Dermis blood vessel endothelial cell (primary cell): Measurements from ENCODE around the gene ATP11A. TPM values are rescaled to one million over a fixed set of nuclear protein-coding genes. Genes with fewer than 3 reads are reported as not detected.
"Not testable (repeated sequence)": the region's sequence is repeated elsewhere in the genome, so short reads cannot be mapped to it uniquely, and the experiment has no call there.

ENCODE experiments used
- DNase-seq: peaks from one replicate; pipeline ENCODE4 v3.0.0; 2010
- total RNA-seq: library from RNA; depleted of rRNA; stranded (reverse); fragments of >200 nt; gene quantifications from 2 replicates; pipeline ENCODE4 v1.2.3, GENCODE V29; 2014

Gene ATP11A
- total RNA-seq, 1 donor from 2014 or later = 32.0 TPM

DNA sequence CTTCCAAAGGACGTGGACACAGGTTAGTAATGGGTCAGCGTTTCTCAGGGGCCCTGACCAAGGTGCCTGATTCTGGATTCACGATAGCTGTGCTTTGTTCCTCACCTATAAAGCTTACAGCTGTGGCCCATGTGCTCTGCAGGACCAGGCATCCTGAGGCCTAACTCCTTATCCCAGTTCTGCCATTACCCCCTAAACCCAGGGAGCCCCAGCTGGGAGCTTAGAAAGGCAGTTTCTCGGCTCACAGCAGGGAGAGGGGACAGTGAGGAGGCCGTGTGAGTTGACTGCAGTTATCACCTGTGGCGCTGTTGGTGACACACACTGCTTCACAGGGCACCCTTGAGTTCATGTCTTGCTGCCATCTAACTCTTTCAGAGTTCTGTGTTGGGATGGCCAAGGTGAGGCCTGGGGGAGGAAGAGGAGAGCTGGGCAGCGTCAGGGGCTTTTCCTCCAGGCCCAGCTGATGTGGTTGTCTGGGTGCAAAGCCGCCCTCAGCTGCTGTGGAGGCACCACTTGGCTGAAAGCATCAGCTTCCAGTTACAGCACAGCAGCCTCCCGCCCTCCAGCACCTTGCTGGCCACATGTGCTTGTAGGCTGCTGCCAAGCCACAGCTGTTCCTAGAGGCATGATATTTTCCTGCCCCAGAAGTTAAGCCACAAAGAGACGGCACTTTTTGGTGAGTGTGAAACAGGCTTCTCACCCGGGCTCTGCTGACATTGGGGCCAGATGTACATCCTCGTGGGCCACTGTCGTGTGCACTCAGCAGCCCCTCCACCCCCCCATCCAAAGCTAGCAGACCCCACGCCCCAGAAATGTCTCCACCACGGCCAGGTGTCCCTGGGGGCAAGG, 179.6 kb downstream of the ATP11A start:
- DNase-seq = no peak

- DNase-seq = no peak
Observed at GRCh38 chr13:112870051-112870331, 180.2 kb downstream of the ATP11A start.

DNA sequence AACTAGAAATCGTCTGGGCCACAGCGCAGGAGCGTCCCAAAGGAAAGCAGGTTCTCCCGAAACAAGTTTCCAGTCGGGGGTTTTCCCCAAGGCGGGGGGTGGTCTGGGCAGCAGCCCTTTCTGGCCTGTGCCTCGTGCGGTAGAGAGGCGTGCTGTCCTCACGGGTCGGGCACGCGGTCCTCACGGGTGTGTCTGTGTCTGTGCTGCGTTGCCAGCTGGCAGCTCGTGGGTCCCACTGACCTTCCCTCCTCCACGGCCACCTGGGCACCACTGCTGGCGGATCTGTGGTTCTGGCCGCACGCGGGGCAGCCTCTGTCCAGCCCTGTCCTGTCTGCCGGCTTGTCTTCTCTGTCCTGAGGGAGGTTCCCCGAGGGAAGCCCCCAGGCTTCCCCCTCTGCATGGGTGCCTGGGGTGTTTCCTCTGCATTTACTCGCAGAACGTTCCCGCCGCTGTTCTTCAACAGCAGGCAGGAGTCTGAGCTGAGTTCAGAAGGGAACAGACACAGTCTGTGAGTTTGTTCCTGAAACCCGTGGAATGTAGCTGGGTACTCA, 181.0 kb downstream of the ATP11A start:
- DNase-seq = no peak

DNA sequence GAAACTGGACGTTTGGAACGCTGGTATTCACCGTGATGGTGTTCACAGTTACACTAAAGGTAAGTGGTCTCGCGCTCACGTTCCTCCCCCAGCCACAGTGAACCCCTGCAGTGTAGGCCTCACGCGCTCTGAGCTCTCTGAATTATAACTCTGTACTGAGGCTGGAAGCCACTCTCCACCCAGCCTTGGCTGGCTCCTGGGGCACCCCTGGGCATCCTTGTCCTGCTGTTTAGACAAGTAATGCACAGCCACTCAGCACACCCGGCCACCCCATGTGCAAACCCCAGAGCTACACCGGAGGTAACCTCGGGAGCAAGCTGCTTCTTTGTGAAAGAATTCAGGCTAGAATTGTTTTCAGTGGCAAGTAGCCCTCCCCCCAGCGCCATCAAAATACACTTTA, 181.9 kb downstream of the ATP11A start:
- no peak for DNase-seq

GRCh38 chr13:112872657-112873631, 183.1 kb downstream of the ATP11A start:
- DNase-seq = not testable (repeated sequence)

DNA sequence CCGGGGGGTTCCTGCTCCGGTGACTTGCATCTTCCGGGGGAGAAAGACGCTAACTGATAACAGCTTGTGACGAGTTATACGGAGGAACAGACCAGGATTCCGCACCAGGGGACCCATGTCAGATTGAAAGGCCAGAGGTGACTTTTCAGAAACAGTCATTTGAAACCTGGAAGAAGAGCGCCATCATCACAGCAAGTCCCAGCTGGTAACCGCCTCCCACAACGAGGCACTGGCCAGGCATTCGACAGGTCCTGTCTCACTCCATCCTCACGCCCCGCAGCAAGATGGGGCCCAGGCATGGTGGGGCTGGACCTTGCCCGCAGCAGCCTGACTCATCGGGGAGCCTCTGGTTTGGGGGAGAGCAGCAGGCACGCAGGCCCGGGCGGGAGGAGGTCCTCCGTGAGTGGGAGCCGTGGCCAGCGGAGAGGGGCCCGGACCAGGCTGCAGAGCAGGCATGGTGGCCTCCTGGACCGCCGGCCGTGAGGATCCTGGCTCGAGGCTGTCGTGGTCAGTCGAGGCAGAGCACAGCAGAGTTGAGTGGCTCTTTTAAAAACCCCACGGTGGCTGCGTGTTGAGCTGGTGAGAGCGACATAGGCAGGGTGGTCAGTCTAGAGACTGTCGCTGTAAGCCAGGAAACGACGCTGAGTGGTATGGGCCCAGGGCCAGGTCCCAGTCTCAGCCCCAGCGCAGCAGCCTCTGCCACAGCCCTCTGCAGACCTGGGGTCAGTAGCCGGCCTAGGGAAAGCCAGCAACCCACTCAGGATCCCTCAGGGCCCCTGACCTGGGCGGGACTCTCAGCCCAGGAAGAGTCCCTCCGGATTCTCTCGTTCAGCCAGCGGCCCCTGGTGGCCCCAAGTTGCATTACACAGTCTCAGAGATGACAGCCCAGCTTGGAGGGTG, 184.3 kb downstream of the ATP11A start:
- DNase-seq = peak; percentile 80

GRCh38 chr13:112874751-112875300, 185.0 kb downstream of the ATP11A start:
- no peak for DNase-seq

- no peak for DNase-seq
Observed at GRCh38 chr13:112875627-112876026, 185.8 kb downstream of the ATP11A start.

DNA sequence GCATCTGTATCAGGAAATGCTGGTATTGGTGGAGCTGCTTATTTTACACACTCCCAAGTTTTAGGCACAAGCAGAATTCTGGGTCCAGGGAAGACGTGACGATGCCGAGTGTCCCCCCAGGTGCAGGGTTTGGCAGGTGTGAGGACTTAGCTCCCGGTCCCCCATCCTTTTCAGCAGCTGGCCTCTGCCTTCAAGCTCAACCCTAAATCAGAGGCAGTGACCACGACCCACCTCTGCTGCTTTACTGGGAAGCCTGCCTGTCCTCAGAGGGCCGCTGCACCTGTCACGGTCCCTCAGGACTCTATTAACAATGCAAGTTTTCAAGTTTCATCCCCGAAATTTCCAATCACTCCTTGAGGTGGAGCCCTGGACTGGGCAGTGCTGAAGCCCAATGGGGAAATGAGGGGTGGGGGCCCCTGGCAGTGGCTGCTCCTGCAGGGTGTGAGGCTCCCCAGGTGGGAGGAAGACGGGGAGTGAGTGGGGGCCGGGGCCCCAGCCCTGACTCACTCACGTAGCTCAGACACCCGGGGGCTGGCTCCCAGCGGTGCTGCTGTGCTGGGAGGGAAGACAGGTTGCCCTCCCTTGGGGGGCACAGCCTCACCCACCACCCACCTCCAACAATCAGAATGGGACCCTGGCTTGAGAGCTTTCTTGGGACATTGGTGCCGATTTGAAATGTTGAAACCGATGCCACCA, 186.6 kb downstream of the ATP11A start:
- DNase-seq = no peak

DNA sequence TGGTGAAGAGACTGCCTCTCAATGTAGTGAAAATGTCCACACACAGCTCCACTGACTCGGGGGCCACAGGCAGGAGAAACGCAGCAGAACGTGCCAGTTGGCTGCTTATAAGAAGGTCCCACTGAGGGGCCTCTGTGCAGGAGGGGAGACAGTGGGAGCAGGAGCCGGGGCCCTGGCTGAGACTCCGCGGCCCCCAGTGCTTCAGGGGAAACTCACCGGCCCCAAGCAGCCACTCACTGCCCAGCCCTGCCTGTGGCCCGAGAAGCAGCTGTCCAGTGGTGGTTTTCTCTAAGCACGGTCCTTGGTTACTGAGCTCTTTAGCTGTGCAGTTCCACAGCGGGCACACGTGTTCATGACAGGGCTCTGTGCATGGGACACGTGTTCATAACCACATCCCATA, 187.2 kb downstream of the ATP11A start:
- DNase-seq = no peak

GRCh38 chr13:112877539-112877938, 187.7 kb downstream of the ATP11A start:
- no peak for DNase-seq

GRCh38 chr13:112877976-112878955, 188.4 kb downstream of the ATP11A start:
- no peak for DNase-seq

- DNase-seq = no peak
Observed at GRCh38 chr13:112879283-112879833, 189.5 kb downstream of the ATP11A start.

DNA sequence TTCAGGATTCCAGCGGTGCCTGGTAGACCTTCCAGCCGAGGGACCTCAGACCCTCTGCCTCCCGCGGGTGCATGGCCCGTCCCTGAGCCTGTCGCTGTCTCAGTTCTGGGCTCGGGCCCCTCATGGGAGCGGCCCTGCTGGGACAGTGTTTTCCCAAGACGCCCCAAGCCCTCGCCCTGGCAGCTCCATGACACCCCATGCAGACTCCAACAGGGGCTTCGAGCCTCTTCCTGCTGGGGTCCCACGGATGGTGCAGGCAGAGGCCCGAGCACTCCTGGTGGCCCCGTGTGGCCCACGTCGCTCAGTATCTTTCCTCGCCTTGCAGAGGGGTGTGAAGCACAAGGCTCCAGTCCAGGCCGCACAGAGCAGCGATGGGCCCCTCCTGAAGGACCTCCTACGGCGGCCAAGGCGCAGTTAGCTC, 190.4 kb downstream of the ATP11A start:
- no peak for DNase-seq

DNA sequence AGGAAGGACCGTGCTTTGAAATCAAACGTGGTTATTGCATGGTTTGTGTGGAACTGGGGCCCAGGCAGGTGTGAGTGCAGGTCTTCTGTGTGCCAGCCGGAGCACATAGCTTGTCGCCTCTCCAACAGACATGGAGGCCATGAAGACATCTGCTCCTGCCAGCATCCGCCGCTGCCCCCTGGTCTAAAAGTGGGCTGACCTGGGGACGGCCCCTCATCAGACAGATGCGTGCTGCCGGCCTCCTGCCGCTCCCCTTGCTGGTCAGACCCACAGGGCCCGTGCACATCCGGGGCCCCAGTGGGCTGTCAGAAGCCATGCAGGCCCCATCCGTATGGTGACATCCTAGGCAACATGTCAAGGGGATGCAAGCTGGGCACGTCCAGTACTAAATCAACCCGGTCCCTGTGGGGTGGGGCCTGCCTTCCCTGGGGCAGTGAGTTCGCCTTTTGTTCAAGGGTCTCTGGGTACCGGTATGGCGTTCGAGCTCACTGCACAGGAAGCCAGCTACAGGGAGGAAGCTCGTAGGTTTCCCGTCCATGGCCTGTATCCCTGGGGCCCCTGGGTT, 191.2 kb downstream of the ATP11A start:
- DNase-seq = no peak

- no peak for DNase-seq
Observed at GRCh38 chr13:112881656-112882554, 192.1 kb downstream of the ATP11A start.

DNA sequence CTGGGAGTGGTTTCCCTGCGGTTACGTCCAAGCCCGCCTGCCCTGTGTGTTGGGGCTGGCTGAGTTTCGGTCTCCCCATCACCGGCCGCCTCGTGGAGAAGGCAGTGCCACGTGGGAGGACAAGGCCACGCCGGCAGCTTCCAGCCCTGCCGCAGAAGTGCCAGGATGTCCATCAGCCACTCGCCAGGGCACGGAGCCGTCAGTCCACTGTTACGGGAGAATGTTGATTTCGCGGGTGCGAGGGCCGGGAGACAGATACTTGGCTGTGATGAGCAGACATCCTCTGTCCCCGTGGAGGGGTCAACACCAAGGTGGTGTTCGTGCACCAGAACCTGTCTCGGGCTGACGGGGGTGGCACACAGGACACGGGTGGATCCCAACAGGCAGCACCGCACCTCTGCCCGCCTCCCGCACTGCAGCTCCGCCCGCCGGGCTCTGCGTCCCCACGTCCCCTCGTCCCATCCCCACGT, 192.8 kb downstream of the ATP11A start:
- DNase-seq = no peak
